Type B pancreatic cell (in vitro differentiated cells): ENCODE measurements around the gene TTLL7. TPM values are rescaled to one million over a fixed set of nuclear protein-coding genes. Genes with fewer than 3 reads are reported as not detected.

Experiments used
- DNase-seq: peaks from one replicate; pipeline ENCODE4 v3.0.0; 2021; ENCODE audit warnings: mixed read lengths; ENCODE audit not compliant: unreplicated experiment; ENCODE audit errors: extremely low spot score
- H3K27ac Mint-ChIP-seq: 2 replicates; pipeline ENCODE4 v1.8.0; 2021; ENCODE audit warnings: mild to moderate bottlenecking, mixed read lengths
- H3K27me3 Mint-ChIP-seq: 2 replicates; pipeline ENCODE4 v1.8.0; 2021; ENCODE audit warnings: mixed read lengths
- H3K36me3 Mint-ChIP-seq: 2 replicates; pipeline ENCODE4 v1.8.0; 2021; ENCODE audit warnings: mixed read lengths
- H3K4me1 Mint-ChIP-seq: one replicate; pipeline ENCODE4 v1.8.0; 2021; ENCODE audit warnings: mixed read lengths; ENCODE audit not compliant: unreplicated experiment
- H3K4me3 Mint-ChIP-seq: 2 replicates; pipeline ENCODE4 v1.8.0; 2021; ENCODE audit warnings: mild to moderate bottlenecking, mixed read lengths
- H3K9me3 Mint-ChIP-seq: 2 replicates; pipeline ENCODE4 v1.8.0; 2021; ENCODE audit warnings: mixed read lengths
- CTCF ChIP-seq: fragments of 200-600 bp; sonication (generic); conservative IDR thresholded peaks from 2 replicates; pipeline ENCODE4 v1.5.0; 2021; ENCODE audit warnings: antibody characterized with exemption, mild to moderate bottlenecking
- total RNA-seq: library from RNA; stranded (reverse); gene quantifications from 2 replicates; pipeline ENCODE4 v1.2.1, GENCODE V29; 2021; ENCODE audit warnings: low replicate concordance

TTLL7 gene
- total RNA-seq, 1 donor from 2014 or later, result 21.1 TPM

- Mint-ChIP-seq H3K27ac (no peak overlapping the region), H3K4me1 (no peaks in the 10 kb centered on the region), H3K4me3 (no peak overlapping the region), H3K27me3 (no peaks in the 10 kb centered on the region), H3K9me3 (no peaks in the 10 kb centered on the region), H3K36me3 (peaks cover 17% of the 10 kb centered on the region)
- no peak for TF ChIP-seq CTCF
- no peak for DNase-seq
Observed at GRCh38 chr1:83912876-83913275, 86.1 kb downstream of the TTLL7 start.

- no peak for TF ChIP-seq CTCF
- H3K4me1 Mint-ChIP-seq, result no peaks in the 10 kb centered on the region
- DNase-seq, result no peak
- no peaks in the 10 kb centered on the region for H3K27me3 Mint-ChIP-seq
- no peak overlapping the region for H3K27ac Mint-ChIP-seq
- H3K36me3 Mint-ChIP-seq, result peaks cover 14% of the 10 kb centered on the region
- H3K4me3 Mint-ChIP-seq, result no peak overlapping the region
- H3K9me3 Mint-ChIP-seq, result no peaks in the 10 kb centered on the region
Observed at GRCh38 chr1:83910461-83910860, 88.5 kb downstream of the TTLL7 start.

- Mint-ChIP-seq H3K4me1 (no peaks in the 10 kb centered on the region), H3K9me3 (no peaks in the 10 kb centered on the region), H3K4me3 (no peak overlapping the region), H3K27ac (no peak overlapping the region), H3K27me3 (no peaks in the 10 kb centered on the region), H3K36me3 (peaks cover 11% of the 10 kb centered on the region)
- DNase-seq, result no peak
- TF ChIP-seq CTCF, result no peak
Observed at GRCh38 chr1:83909687-83910086, 89.2 kb downstream of the TTLL7 start.

GRCh38 chr1:83905315-83905907 is 93.5 kb downstream of the TTLL7 start:
- Mint-ChIP-seq H3K27me3 (no peaks in the 10 kb centered on the region), H3K9me3 (no peaks in the 10 kb centered on the region), H3K36me3 (peaks cover 17% of the 10 kb centered on the region), H3K27ac (no peak overlapping the region), H3K4me3 (no peak overlapping the region), H3K4me1 (no peaks in the 10 kb centered on the region)
- TF ChIP-seq CTCF, result peak; percentile 91
- DNase-seq, result no peak

- no peaks in the 10 kb centered on the region for H3K27me3 Mint-ChIP-seq
- H3K4me3 Mint-ChIP-seq, result no peak overlapping the region
- H3K27ac Mint-ChIP-seq, result no peak overlapping the region
- TF ChIP-seq CTCF, result no peak
- peaks cover 14% of the 10 kb centered on the region for H3K36me3 Mint-ChIP-seq
- no peak for DNase-seq
- H3K4me1 Mint-ChIP-seq, result no peaks in the 10 kb centered on the region
- no peaks in the 10 kb centered on the region for H3K9me3 Mint-ChIP-seq
Observed at GRCh38 chr1:83901547-83902155, 97.3 kb downstream of the TTLL7 start.
